Panc1 (cell line): ENCODE results near the gene GUCY1A1. TPM values are rescaled to one million over a fixed set of nuclear protein-coding genes. Genes with fewer than 3 reads are reported as not detected.
A peak's percentile ranks its signal among the peaks of the same experiment; 100 is the strongest.

Source experiments
- ATAC-seq: fragments of 200-7000 bp; cut with Tn5 transposase; 2 replicates; pipeline ENCODE4 v1.9.1; 2020; ENCODE audit warnings: mild to moderate bottlenecking, moderate library complexity
- BruUV-seq: library from RNA; stranded (reverse); fragments of 400-500 nt; replicated peaks from 2 replicates; lab custom pipeline; 2021; lab: Mats Ljungman, UMichigan
- CTCF ChIA-PET: fragments of 300-600 bp; sonication (Branson Sonifier 250); formaldehyde crosslinking; loops from one replicate; lab custom pipeline; 2022; ENCODE audit warnings: antibody characterized with exemption; lab: Charles Lee
- POLR2A ChIA-PET: fragments of 300-600 bp; sonication (Branson Sonifier 250); formaldehyde crosslinking; loops from one replicate; lab custom pipeline; 2022; ENCODE audit warnings: antibody characterized with exemption; lab: Charles Lee
- DNase-seq: peaks from one replicate; pipeline ENCODE4 v3.0.0-alpha.2; 2010; ENCODE audit warnings: low read depth, low spot score
- H3K27ac ChIP-seq: 2 replicates; pipeline ENCODE4 v1.5.1; 2011; ENCODE audit warnings: mild to moderate bottlenecking, low read length, inconsistent platforms
- H3K27me3 ChIP-seq: fragments of 200-500 bp; sonication (Bioruptor generic); 2 replicates; pipeline ENCODE4 v1.6.0; 2014; ENCODE audit warnings: low read length, inconsistent platforms; ENCODE audit not compliant: control insufficient read depth, insufficient read depth
- H3K36me3 ChIP-seq: fragments of 200-500 bp; sonication (Bioruptor generic); 2 replicates; pipeline ENCODE4 v1.5.1; 2014; ENCODE audit warnings: inconsistent platforms, mild to moderate bottlenecking, low read length, moderate library complexity; ENCODE audit not compliant: control insufficient read depth, insufficient read depth
- H3K4me1 ChIP-seq: 2 replicates; pipeline ENCODE4 v1.5.1; 2011; ENCODE audit warnings: inconsistent platforms, mild to moderate bottlenecking, low read length, moderate library complexity; ENCODE audit not compliant: control insufficient read depth, insufficient read depth
- H3K4me3 ChIP-seq, 2 experiments: 2 replicates each; pipeline ENCODE4 v1.5.1; 2011 to 2012; ENCODE audit warnings: low read depth in 2 of 2, low read length in 2 of 2, mild to moderate bottlenecking in 2 of 2, inconsistent platforms in 1 of 2, moderate library complexity in 1 of 2
- H3K9me3 ChIP-seq: fragments of 200-500 bp; sonication (Bioruptor generic); 2 replicates; pipeline ENCODE4 v1.5.1; 2014; ENCODE audit warnings: low read depth, mild to moderate bottlenecking, inconsistent platforms, low read length, moderate library complexity; ENCODE audit not compliant: control insufficient read depth, insufficient read depth
- CTCF ChIP-seq: fragments of 450-650 bp; IDR thresholded peaks from 2 replicates; pipeline ENCODE4 v1.5.1; 2017; ENCODE audit warnings: mild to moderate bottlenecking
- POLR2AphosphoS5 ChIP-seq: IDR thresholded peaks from 2 replicates; pipeline ENCODE4 v1.6.1; 2012; ENCODE audit warnings: mild to moderate bottlenecking, low read depth, low read length, moderate library complexity
- SIN3A ChIP-seq: IDR thresholded peaks from 2 replicates; pipeline ENCODE4 v1.6.1; 2012; ENCODE audit warnings: low read depth, mild to moderate bottlenecking, low read length, moderate library complexity, borderline replicate concordance; ENCODE audit not compliant: insufficient read depth
- TCF7L2 ChIP-seq: IDR thresholded peaks from 2 replicates; pipeline ENCODE4 v1.6.1; 2011; ENCODE audit warnings: mild to moderate bottlenecking, low read depth, low read length, inconsistent platforms
- in situ Hi-C: cut with HindIII; loops from 2 replicates; pipeline ENCODE4 v1.10.0; 2016; ENCODE audit warnings: low sequenced_read_pairs, low pct_unique_long_range_greater_than_20kb
- intact Hi-C: fragments of 100-400 bp; cut with micrococcal nuclease; formaldehyde crosslinking; loops from one replicate; pipeline ENCODE4 v1.10.0; 2022; ENCODE audit not compliant: unreplicated experiment
- total RNA-seq: library from RNA; stranded (reverse); gene quantifications from one replicate; pipeline ENCODE4 v1.2.1, GENCODE V29; 2021; ENCODE audit not compliant: unreplicated experiment
- TF ChIP-seq, protein P1 (sequence below), 2 experiments: IDR thresholded peaks; 2 replicates each; pipeline ENCODE4 v1.6.1; 2011 to 2012; ENCODE audit warnings: low read depth in 2 of 2, control low read depth in 1 of 2, low read length in 1 of 2, mild to moderate bottlenecking in 1 of 2, moderate library complexity in 1 of 2; ENCODE audit not compliant: insufficient read depth in 1 of 2

GUCY1A1 gene
- total RNA-seq, 1 experiment from 2014 or later = 0.57 TPM

GRCh38 chr4:155667568-155668511 lies 1.2 kb downstream of the GUCY1A1 start:
- Histone ChIP-seq H3K27me3 (peaks cover 7% of the 10 kb centered on the region; the same call in 1 of the 2 replicates), H3K4me1 (no peaks in the 10 kb centered on the region), H3K36me3 (no peaks in the 10 kb centered on the region; the same call in 1 of the 2 replicates), H3K9me3 (no peaks in the 10 kb centered on the region), H3K27ac (no peak overlapping the region), H3K4me3 (peak overlapping the region; percentile 37 to 51)
- no TSS peak for BruUV-seq
- intact Hi-C loops = no loop called here
- DNase-seq (no peak), ATAC-seq (peak; percentile 83)
- ChIA-PET POLR2A (no interaction called here), CTCF (interaction anchor here (0.6 kb wide), 1 partner anchor 291 kb away, joined by 3 read pairs; no protein-coding TSS in a partner anchor)
- TF ChIP-seq TCF7L2 (no peak), POLR2AphosphoS5 (no peak), CTCF (no peak), SIN3A (no peak)
- TF ChIP-seq, protein P1, sequence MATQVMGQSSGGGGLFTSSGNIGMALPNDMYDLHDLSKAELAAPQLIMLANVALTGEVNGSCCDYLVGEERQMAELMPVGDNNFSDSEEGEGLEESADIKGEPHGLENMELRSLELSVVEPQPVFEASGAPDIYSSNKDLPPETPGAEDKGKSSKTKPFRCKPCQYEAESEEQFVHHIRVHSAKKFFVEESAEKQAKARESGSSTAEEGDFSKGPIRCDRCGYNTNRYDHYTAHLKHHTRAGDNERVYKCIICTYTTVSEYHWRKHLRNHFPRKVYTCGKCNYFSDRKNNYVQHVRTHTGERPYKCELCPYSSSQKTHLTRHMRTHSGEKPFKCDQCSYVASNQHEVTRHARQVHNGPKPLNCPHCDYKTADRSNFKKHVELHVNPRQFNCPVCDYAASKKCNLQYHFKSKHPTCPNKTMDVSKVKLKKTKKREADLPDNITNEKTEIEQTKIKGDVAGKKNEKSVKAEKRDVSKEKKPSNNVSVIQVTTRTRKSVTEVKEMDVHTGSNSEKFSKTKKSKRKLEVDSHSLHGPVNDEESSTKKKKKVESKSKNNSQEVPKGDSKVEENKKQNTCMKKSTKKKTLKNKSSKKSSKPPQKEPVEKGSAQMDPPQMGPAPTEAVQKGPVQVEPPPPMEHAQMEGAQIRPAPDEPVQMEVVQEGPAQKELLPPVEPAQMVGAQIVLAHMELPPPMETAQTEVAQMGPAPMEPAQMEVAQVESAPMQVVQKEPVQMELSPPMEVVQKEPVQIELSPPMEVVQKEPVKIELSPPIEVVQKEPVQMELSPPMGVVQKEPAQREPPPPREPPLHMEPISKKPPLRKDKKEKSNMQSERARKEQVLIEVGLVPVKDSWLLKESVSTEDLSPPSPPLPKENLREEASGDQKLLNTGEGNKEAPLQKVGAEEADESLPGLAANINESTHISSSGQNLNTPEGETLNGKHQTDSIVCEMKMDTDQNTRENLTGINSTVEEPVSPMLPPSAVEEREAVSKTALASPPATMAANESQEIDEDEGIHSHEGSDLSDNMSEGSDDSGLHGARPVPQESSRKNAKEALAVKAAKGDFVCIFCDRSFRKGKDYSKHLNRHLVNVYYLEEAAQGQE (IDR thresholded peaks at IDR 0.05; ENCODE audit: insufficient read depth in 1 of 2, low read depth in 2 of 2, low read length in 1 of 2) = no peak
- in situ Hi-C loops = no loop called here

- ChIA-PET POLR2A (no interaction called here), CTCF (no interaction called here)
- Histone ChIP-seq H3K4me1 (no peaks in the 10 kb centered on the region), H3K27ac (no peak overlapping the region), H3K27me3 (peaks cover 7% of the 10 kb centered on the region; the same call in 1 of the 2 replicates), H3K9me3 (no peaks in the 10 kb centered on the region), H3K36me3 (no peaks in the 10 kb centered on the region; the same call in 1 of the 2 replicates), H3K4me3 (no peak overlapping the region)
- intact Hi-C loops (no loop called here), in situ Hi-C loops (no loop called here)
- TF ChIP-seq SIN3A (no peak), POLR2AphosphoS5 (no peak), CTCF (no peak), TCF7L2 (no peak)
- TF ChIP-seq, protein P1 (IDR thresholded peaks at IDR 0.05; ENCODE audit: insufficient read depth in 1 of 2, low read depth in 2 of 2, low read length in 1 of 2) = no peak
- no peak for DNase-seq
- no peak for ATAC-seq
- BruUV-seq = no TSS peak
Measured at GRCh38 chr4:155668707-155669220, 2.1 kb downstream of the GUCY1A1 start.
